Right lobe of liver (tissue), 6 donors: ENCODE data around the gene WDR73. TPM values are rescaled to one million over a fixed set of nuclear protein-coding genes. Genes with fewer than 3 reads are reported as not detected.

Experiments
- ATAC-seq, 4 donors: fragments of 200-7000 bp; cut with Tn5 transposase; one replicate each; pipeline ENCODE4 v1.9.1; 2020; ENCODE audit warnings: mild to moderate bottlenecking in 4 of 4, moderate library complexity in 4 of 4
- DNase-seq, 3 donors: peaks; one replicate each; pipeline ENCODE4 v3.0.0-alpha.2; 2020
- H3K27ac ChIP-seq, 3 donors: fragments of 200-600 bp; one replicate each; pipeline ENCODE4 v1.8.0; 2022
- H3K27me3 ChIP-seq, 2 donors: fragments of 200-600 bp; one replicate each; pipeline ENCODE4 v1.8.0; 2022
- H3K36me3 ChIP-seq, 4 donors: fragments of 200-600 bp; sonication (generic) in 1 of 4; one replicate each; pipeline versions ENCODE4 v1.5.1 to v1.8.0; 2017 to 2022; ENCODE audit warnings: control low read depth in 1 of 4
- H3K4me1 ChIP-seq, 4 donors: fragments of 200-600 bp; sonication (generic) in 1 of 4; one replicate each; pipeline versions ENCODE4 v1.5.1 to v1.8.0; 2017 to 2022; ENCODE audit warnings: control low read depth in 1 of 4
- H3K4me3 ChIP-seq, 3 donors: fragments of 200-600 bp; one replicate each; pipeline ENCODE4 v1.8.0; 2022
- H3K9me3 ChIP-seq, 4 donors: fragments of 200-600 bp; sonication (generic) in 1 of 4; one replicate each; pipeline versions ENCODE4 v1.5.1 to v1.8.0; 2017 to 2022; ENCODE audit warnings: control low read depth in 1 of 4
- CTCF ChIP-seq, 4 donors: fragments of 200-600 bp in 3 of 4; fragments of 450-650 bp in 1 of 4; IDR thresholded peaks; one replicate each; pipeline versions ENCODE4 v1.5.1 to v1.8.0; 2016 to 2022; ENCODE audit warnings: antibody characterized with exemption in 4 of 4, mild to moderate bottlenecking in 2 of 4
- POLR2A ChIP-seq: fragments of 450-650 bp; IDR thresholded peaks from one replicate; pipeline ENCODE4 v1.6.1; 2017; ENCODE audit warnings: antibody characterized with exemption, mild to moderate bottlenecking
- WGBS: methylation state at CpG from one replicate; pipeline ENCODE4 v1.1.6; 2018; ENCODE audit warnings: low coverage, low lambda C conversion rate; ENCODE audit not compliant: insufficient coverage; ENCODE audit errors: missing lambda C conversion rate; 5-methylcytosine and 5-hydroxymethylcytosine counted together
- intact Hi-C, 2 donors: fragments of 100-400 bp; cut with DNase I; formaldehyde crosslinking; loops; one replicate each; pipeline versions ENCODE4 v1.11.2 to v1.14.1; 2022
- total RNA-seq, 6 experiments: library from RNA; depleted of rRNA in 2 of 6; stranded (reverse); fragments of >200 nt in 2 of 6; fragmentation: NEBNext Ultra II Directional in 3 of 6; extraction: Animal tissue kit (Norgen Biotek cat#: 25700) in 3 of 6; gene quantifications; one replicate each; pipeline versions ENCODE4 v1.1.0 to v1.2.4, GENCODE V29; 2016 to 2023
- donor health status: DM: no; HTN: yes; CAD: no.
- donor health status: DM: no; HTN: no; CAD: no.
- donor health status: DM: no; HTN: no; CAD: no.
- donor health status: DM: no; HTN: yes; CAD: no.
- donor health status: DM: no; HTN: yes; CAD: no.

Gene WDR73
- total RNA-seq, 6 experiments from 2014 or later = 6.3 to 11.1 (median 8.1) TPM

- H3K36me3 ChIP-seq = peaks cover 0 to 3% (median 0%) of the 10 kb centered on the region in 4 donors
- peaks cover 0 to 51% (median 14%) of the 10 kb centered on the region in 4 donors for H3K4me1 ChIP-seq
- TF ChIP-seq POLR2A = no peak
- DNase-seq (no peak), ATAC-seq (no peak)
- intact Hi-C loops = no loop called here
- no peak overlapping the region for H3K4me3 ChIP-seq
- H3K9me3 ChIP-seq = no peaks in the 10 kb centered on the region
- H3K27ac ChIP-seq = peak overlapping the region in 1 of 3 donors; percentile 13
- WGBS = no CpG with 5 or more reads among the region's 1 CpG
- H3K27me3 ChIP-seq = no peaks in the 10 kb centered on the region
These were observed 45.3 kb downstream of the WDR73 start for GRCh38 chr15:84608707-84609284.

- intact Hi-C loops = no loop called here
- DNase-seq (peak in 2 of 3 donors; percentile 24 to 81), ATAC-seq (peak; percentile 89 to 92 (median 90))
- no peak overlapping the region for H3K4me3 ChIP-seq
- H3K27me3 ChIP-seq = no peaks in the 10 kb centered on the region
- peaks cover 0 to 3% (median 0%) of the 10 kb centered on the region in 4 donors for H3K36me3 ChIP-seq
- TF ChIP-seq POLR2A (peak; percentile 43), CTCF (IDR thresholded peaks at IDR 0.05) (no peak)
- peaks cover 0 to 58% (median 14%) of the 10 kb centered on the region in 4 donors for H3K4me1 ChIP-seq
- 44% methylated on average over 8 of the region's 8 CpGs for WGBS
- no peaks in the 10 kb centered on the region for H3K9me3 ChIP-seq
- peak overlapping the region; percentile 78 to 88 (median 87) for H3K27ac ChIP-seq
These were observed 47.4 kb downstream of the WDR73 start for GRCh38 chr15:84606653-84607120.

GRCh38 chr15:84605554-84605882 lies 48.6 kb downstream of the WDR73 start:
- no peak for TF ChIP-seq CTCF (IDR thresholded peaks at IDR 0.05)
- no peak for TF ChIP-seq POLR2A
- 83% methylated on average over 2 of the region's 2 CpGs for WGBS
- no peak for DNase-seq
- H3K27me3 ChIP-seq = no peaks in the 10 kb centered on the region
- H3K4me1 ChIP-seq = peaks cover 0 to 60% (median 14%) of the 10 kb centered on the region in 4 donors
- no peaks in the 10 kb centered on the region for H3K9me3 ChIP-seq
- H3K36me3 ChIP-seq = peaks cover 0 to 3% (median 0%) of the 10 kb centered on the region in 4 donors
- H3K27ac ChIP-seq = peak overlapping the region in 2 of 3 donors; percentile 87 to 88
- H3K4me3 ChIP-seq = no peak overlapping the region
- intact Hi-C loops = no loop called here
- ATAC-seq = no peak

- peak overlapping the region in 1 of 3 donors; percentile 87 for H3K27ac ChIP-seq
These were observed 49.1 kb downstream of the WDR73 start for GRCh38 chr15:84604826-84605553.

More at GRCh38 chr15:84604826-84605553, 49.1 kb downstream of the WDR73 start:
- H3K36me3 ChIP-seq = peaks cover 0 to 3% (median 0%) of the 10 kb centered on the region in 4 donors
- H3K27me3 ChIP-seq = no peaks in the 10 kb centered on the region
- intact Hi-C loops = loop anchor here in 1 of 2 donors (5.0 kb wide), 1 partner anchor 272 kb away; no protein-coding TSS in a partner anchor
- no peak for DNase-seq
- WGBS = 77% methylated on average over 19 of the region's 19 CpGs
- TF ChIP-seq CTCF (IDR thresholded peaks at IDR 0.05) (no peak), POLR2A (no peak)
- H3K4me3 ChIP-seq = no peak overlapping the region
- peaks cover 0 to 59% (median 14%) of the 10 kb centered on the region in 4 donors for H3K4me1 ChIP-seq
- no peaks in the 10 kb centered on the region for H3K9me3 ChIP-seq
- ATAC-seq = no peak
